HEK293T (cell line): Measurements from ENCODE around the gene MTIF2.

Experiments used
- CTCF ChIA-PET: fragments of 350-600 bp; formaldehyde crosslinking; extraction: SDS; loops from one replicate; lab custom pipeline; 2021; ENCODE audit warnings: antibody characterized with exemption, inconsistent platforms; lab: Yijun Ruan, JAX
- POLR2A ChIA-PET: fragments of 350-600 bp; formaldehyde crosslinking; extraction: SDS; loops from one replicate; lab custom pipeline; 2020; ENCODE audit warnings: antibody characterized with exemption, inconsistent platforms; lab: Yijun Ruan, JAX
- DNase-seq: peaks from one replicate; pipeline ENCODE4 v3.0.0; 2012; ENCODE audit warnings: mixed read lengths; ENCODE audit errors: extremely low spot score
- ARNT ChIP-seq: fragments of 450-650 bp; IDR thresholded peaks from 2 replicates; pipeline ENCODE4 v1.6.1; 2017; ENCODE audit warnings: mild to moderate bottlenecking
- BHLHE40 ChIP-seq: fragments of 450-650 bp; IDR thresholded peaks from 2 replicates; pipeline ENCODE4 v1.6.1; 2016; ENCODE audit warnings: mild to moderate bottlenecking, moderate library complexity, borderline replicate concordance
- CTBP1 ChIP-seq: fragments of 450-650 bp; IDR thresholded peaks from 2 replicates; pipeline ENCODE4 v1.6.1; 2016; ENCODE audit warnings: borderline replicate concordance
- ELF4 ChIP-seq: fragments of 450-650 bp; IDR thresholded peaks from 2 replicates; pipeline ENCODE4 v1.6.1; 2017; ENCODE audit warnings: antibody characterized with exemption
- FOXA1 ChIP-seq: fragments of 450-650 bp; IDR thresholded peaks from 2 replicates; pipeline ENCODE4 v1.6.1; 2016; ENCODE audit warnings: mild to moderate bottlenecking
- FOXK2 ChIP-seq: fragments of 450-650 bp; IDR thresholded peaks from 2 replicates; pipeline ENCODE4 v1.6.1; 2016; ENCODE audit warnings: mild to moderate bottlenecking
- FOXM1 ChIP-seq: fragments of 450-650 bp; IDR thresholded peaks from 2 replicates; pipeline ENCODE4 v1.6.1; 2017; ENCODE audit warnings: mild to moderate bottlenecking, borderline replicate concordance
- HDGF ChIP-seq: fragments of 450-650 bp; IDR thresholded peaks from 2 replicates; pipeline ENCODE4 v1.6.1; 2017; ENCODE audit warnings: antibody characterized with exemption, borderline replicate concordance
- L3MBTL2 ChIP-seq: fragments of 450-650 bp; conservative IDR thresholded peaks from 2 replicates; pipeline ENCODE4 v1.6.1; 2016; ENCODE audit warnings: mild to moderate bottlenecking
- LEF1 ChIP-seq: fragments of 450-650 bp; IDR thresholded peaks from 2 replicates; pipeline ENCODE4 v1.6.1; 2017; ENCODE audit warnings: mild to moderate bottlenecking, borderline replicate concordance
- NFRKB ChIP-seq: fragments of 450-650 bp; IDR thresholded peaks from 2 replicates; pipeline ENCODE4 v1.6.1; 2016; ENCODE audit warnings: mild to moderate bottlenecking, moderate library complexity
- SP1 ChIP-seq: fragments of 450-650 bp; IDR thresholded peaks from 2 replicates; pipeline ENCODE4 v1.6.1; 2017
- SUZ12 ChIP-seq: fragments of 450-650 bp; IDR thresholded peaks from 2 replicates; pipeline ENCODE4 v1.6.1; 2016; ENCODE audit warnings: mild to moderate bottlenecking
- TARDBP ChIP-seq: fragments of 450-650 bp; IDR thresholded peaks from 2 replicates; pipeline ENCODE4 v1.6.1; 2016
- ZNF384 ChIP-seq: fragments of 450-650 bp; IDR thresholded peaks from 2 replicates; pipeline ENCODE4 v1.6.1; 2016
- TF ChIP-seq, protein P1 (sequence below): fragments of 450-650 bp; IDR thresholded peaks from 2 replicates; pipeline ENCODE4 v1.6.1; 2016

MTIF2 gene

DNA sequence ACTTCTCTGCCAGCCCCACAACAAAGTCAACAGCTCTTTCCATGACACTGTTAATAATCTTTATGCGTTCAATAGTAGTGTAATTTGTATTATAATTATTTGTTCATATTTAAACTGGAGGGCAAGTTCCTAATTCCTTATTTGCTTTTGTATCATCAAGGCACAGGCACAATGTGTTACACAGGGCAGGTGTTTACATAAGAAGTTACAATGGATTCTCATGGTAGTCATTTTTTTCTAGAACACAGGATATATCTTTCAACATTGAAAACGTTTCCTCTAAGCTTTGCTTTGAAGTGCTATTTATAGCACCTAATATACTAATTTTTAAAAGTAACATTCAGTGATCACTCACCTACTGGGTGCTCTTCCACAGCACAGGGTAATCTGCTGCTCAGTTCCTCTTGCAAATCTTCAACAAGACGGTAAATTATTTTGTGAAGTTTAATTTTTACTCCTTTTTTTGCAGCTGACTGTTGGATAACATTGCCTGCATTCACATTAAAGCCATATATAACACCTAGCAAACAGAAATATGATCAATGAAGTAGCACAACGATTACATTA lies 29.3 kb downstream of the MTIF2 start:
- ChIA-PET POLR2A (no interaction called here), CTCF (no interaction called here)
- no peak for DNase-seq
- TF ChIP-seq NFRKB = no peak
- TF ChIP-seq CTBP1 = no peak
- TF ChIP-seq, protein P1, sequence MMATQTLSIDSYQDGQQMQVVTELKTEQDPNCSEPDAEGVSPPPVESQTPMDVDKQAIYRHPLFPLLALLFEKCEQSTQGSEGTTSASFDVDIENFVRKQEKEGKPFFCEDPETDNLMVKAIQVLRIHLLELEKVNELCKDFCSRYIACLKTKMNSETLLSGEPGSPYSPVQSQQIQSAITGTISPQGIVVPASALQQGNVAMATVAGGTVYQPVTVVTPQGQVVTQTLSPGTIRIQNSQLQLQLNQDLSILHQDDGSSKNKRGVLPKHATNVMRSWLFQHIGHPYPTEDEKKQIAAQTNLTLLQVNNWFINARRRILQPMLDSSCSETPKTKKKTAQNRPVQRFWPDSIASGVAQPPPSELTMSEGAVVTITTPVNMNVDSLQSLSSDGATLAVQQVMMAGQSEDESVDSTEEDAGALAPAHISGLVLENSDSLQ = no peak
- TF ChIP-seq LEF1 = no peak
- TF ChIP-seq ELF4 = no peak
- no peak for TF ChIP-seq SP1
- no peak for TF ChIP-seq FOXA1
- no peak for TF ChIP-seq ZNF384
- TF ChIP-seq HDGF = no peak
- TF ChIP-seq TARDBP = no peak
- no peak for TF ChIP-seq ARNT
- TF ChIP-seq FOXM1 = no peak

DNA sequence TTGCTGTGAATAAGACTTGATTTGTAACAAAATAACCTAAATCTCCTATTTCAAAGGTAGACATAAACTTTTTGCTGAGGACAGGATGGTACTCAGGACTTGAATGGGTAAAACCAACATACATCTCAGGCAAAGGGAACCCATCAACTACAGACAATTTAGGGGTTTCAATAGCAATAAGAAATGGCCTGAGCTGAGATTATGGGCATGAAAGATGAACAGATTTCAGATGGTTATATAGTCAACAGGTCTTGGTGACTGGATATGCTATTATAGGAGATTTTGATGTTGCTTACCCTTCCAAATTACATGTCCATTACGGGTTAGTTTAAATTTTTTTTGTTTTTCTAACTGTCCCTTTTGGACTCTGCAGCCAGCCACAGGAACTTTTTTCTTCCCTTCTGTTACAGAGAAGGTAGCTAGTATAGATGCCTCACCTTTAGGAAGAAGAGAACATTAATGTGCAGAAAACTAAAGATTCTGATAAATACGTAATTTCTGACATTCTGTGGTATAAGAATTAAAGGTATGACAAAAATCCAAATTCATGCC lies 32.0 kb downstream of the MTIF2 start:
- ChIA-PET CTCF (no interaction called here), POLR2A (no interaction called here)
- TF ChIP-seq ELF4 (no peak), CTBP1 (no peak), NFRKB (no peak), FOXK2 (no peak), BHLHE40 (no peak), SUZ12 (no peak), L3MBTL2 (no peak), TARDBP (no peak), FOXA1 (no peak), HDGF (no peak)
- TF ChIP-seq, protein P1 = no peak
- no peak for DNase-seq

DNA sequence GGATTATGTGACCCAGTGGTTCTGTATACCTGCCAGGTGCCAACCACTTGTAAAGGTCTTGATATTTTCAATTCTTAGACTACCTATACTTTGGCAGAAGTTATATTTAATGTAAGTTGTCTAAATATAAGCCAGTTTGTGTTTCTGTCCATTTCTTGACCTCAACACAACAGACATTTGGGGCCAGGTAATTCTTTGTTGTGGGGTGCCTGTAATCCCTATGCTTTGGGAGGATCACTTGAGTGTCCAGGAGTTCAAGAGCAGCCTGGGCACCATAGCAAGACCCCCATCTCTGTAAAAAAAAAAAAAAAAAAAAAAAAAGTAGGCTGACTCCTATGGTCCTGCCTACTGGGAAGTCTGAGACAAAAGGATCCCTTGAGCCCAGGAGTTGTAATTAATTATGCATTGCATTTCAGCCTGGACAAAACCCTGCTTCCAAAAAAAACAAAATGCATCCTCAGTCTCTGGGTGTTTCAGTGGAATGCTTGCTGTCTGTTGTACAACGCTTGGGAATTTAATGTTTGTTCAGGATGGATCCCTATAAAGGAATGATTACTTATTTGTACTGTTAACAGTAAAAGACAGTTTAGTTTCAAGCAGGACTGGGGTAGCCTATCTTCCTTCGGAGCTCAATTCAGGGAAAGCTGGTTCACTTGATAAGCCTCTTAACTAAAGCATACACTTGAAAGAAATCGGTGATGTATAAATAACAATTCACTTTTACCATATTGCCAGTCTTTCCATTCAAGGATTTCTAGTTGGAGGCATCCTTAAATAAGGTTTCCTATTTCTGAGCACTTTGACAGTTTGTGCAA lies 33.1 kb downstream of the MTIF2 start:
- DNase-seq = no peak

DNA sequence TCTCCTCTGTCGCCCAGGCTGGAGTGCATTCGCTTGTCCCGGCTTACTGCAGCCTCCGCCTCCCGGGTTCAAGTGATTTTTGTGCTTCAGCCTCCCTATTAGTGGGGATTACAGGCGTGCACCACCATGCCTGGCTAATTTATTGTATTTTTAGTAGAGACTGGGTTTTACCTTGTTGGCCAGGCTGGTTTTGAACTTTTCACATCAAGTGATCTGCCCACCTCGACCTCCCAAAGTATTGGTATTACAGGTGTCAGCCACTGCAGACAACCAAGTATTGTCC lies 35.4 kb downstream of the MTIF2 start:
- POLR2A ChIA-PET = no interaction called here
- DNase-seq = no peak
- TF ChIP-seq BHLHE40 (no peak), ELF4 (no peak)
- CTCF ChIA-PET = no interaction called here

More for the DNA sequence above, 33.1 kb downstream of the MTIF2 start:
- ChIA-PET POLR2A (no interaction called here), CTCF (no interaction called here)
- TF ChIP-seq ZNF384 = 0 out of 2 replicates have a peak, but pooled peaks have one; percentile 23
- TF ChIP-seq L3MBTL2 = no peak

DNA sequence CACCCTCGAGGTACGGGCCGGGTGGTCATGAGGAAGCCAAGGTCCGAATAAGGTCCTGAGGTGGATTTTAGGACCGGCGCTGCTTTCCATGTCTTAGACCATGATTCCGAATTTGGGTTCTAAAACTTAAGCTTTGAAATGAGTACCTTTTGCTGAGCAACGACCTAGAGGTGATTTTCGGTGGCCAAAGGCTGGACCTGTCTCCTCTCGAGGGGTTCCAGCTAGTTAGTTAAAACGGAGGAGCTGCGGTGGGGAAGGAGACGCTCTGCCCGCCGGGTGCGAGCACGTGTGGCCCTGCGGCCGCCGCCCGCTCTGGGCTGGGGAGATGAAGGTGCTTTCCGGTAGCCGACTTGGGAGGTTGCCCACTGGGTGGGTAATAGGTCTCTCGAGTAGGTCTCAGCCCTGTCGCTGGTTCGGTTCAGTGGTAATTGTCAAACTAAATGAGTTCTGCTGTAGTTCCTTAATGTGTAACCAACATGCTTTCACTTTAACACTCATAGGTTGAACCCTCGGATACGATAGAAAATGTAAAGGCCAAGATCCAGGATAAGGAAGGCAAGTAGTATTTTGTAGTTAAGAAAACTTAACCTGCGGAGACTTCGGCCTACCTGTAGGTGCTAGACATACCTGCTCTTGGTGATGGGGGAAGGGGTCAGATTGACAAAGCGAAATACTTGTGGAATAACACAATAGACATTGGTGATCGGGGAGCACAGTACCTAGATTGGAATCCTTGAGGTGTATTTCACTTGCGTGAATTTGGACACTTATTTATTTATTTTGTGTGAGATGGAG lies 36.0 kb downstream of the MTIF2 start:
- TF ChIP-seq NFRKB (0 out of 2 replicates have a peak, but pooled peaks have one; percentile 2), ELF4 (no peak), L3MBTL2 (peak; percentile 2; the same call in 1 of the 2 replicates)
- DNase-seq = peak; percentile 21
- CTCF ChIA-PET = interaction anchor here (0.6 kb wide), 1 partner anchor 27 kb away, joined by 4 read pairs; no protein-coding TSS in a partner anchor
- POLR2A ChIA-PET = interaction anchor here (0.9 to 1.4 kb wide), 11 partner anchors 9 to 385 kb away, joined by 3 to 9 read pairs (median 5); partner anchors contain the start of genes CFAP36, MTIF2, PPP4R3B and RTN4

DNA sequence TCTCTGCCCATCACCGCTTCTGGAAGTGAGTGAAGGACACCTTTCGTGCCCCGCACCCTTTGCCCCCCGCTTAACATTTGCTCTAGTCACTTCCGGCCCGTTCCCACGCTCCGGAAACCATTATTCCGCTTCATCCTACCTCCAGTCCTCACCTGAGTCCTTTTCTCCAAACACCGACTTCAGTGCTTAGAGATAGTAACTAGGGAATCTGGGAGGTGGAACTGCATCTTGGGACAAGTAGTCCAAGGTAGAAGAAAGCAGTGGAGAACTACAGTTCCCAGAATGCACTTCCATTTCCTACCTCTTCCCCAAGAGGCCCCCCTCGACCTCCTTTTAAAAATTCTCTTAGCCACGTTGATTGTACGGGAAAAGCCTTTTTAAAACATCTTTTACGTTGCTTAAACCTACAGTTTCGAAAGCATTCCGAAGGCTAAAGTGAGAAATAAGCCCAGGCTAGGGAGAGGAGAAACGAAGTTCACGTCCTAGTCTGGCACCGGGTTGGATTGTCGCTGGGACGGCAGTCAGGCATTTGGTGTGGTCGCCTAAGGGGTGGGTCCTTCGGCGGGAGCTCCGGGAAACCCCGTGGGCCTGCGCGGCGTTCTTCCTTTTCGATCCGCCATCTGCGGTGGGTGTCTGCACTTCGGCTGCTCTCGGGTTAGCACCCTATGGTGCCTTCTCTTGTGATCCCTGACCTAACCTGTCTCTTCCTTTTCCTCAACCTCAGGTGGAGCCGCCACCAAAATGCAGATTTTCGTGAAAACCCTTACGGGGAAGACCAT lies 36.8 kb downstream of the MTIF2 start, which contains the start of the genes CLHC1 and RPS27A:
Gene CLHC1 (minus strand): TSS at position 210 of the 779 bp plus-strand sequence. CDS start 9,882 bp downstream, outside the sequence.
Gene RPS27A (plus strand): TSS at position 605 of the 779 bp plus-strand sequence. CDS start 137 bp downstream, at position 742.
- peak; percentile 85 for DNase-seq
- POLR2A ChIA-PET = interaction anchor here (0.6 to 1.4 kb wide), 12 partner anchors 9 to 386 kb away, joined by 3 to 9 read pairs (median 4); partner anchors contain the start of genes CFAP36, MTIF2, PPP4R3B and RTN4
- CTCF ChIA-PET = interaction anchor here (0.6 kb wide), 1 partner anchor 26 kb away, joined by 4 read pairs; no protein-coding TSS in a partner anchor
- no peak for TF ChIP-seq SUZ12
- TF ChIP-seq FOXA1 = no peak
- peak; percentile 22; the same call in 1 of the 2 replicates for TF ChIP-seq NFRKB
- TF ChIP-seq ELF4 = peak; percentile 89
- no peak for TF ChIP-seq ARNT
- no peak for TF ChIP-seq HDGF
- no peak for TF ChIP-seq SP1
- no peak for TF ChIP-seq TARDBP
- TF ChIP-seq ZNF384 = no peak
- no peak for TF ChIP-seq LEF1
- TF ChIP-seq, protein P1 = no peak
- TF ChIP-seq L3MBTL2 = peak; percentile 47
- TF ChIP-seq FOXM1 = no peak
- no peak for TF ChIP-seq BHLHE40
- TF ChIP-seq CTBP1 = no peak
- TF ChIP-seq FOXK2 = no peak
